Uterus (tissue), 2 donors: ENCODE measurements around the gene C5orf15.

Experiments
- CTCF ChIP-seq, 4 experiments: fragments of 200-600 bp in 2 of 4; fragments of 450-650 bp in 2 of 4; sonication (generic) in 2 of 4; IDR thresholded peaks; one replicate each; pipeline ENCODE4 v1.5.1; 2016 to 2019; ENCODE audit warnings: antibody characterized with exemption in 4 of 4, mild to moderate bottlenecking in 2 of 4, moderate library complexity in 1 of 4
- POLR2A ChIP-seq, 2 donors: fragments of 450-650 bp; IDR thresholded peaks; one replicate each; pipeline ENCODE4 v1.6.1; 2016; ENCODE audit warnings: antibody characterized with exemption in 2 of 2, mild to moderate bottlenecking in 1 of 2, moderate library complexity in 1 of 2

- TF ChIP-seq POLR2A (IDR thresholded peaks at IDR 0.05), result no peak
- no peak for TF ChIP-seq CTCF (IDR thresholded peaks at IDR 0.05)
Measured at GRCh38 chr5:133994990-133995333, 26.5 kb upstream of the C5orf15 start.
